CD4-positive, alpha-beta T cell treated with Interleukin-4 for 1 hour (primary cell): Measurements from ENCODE around the gene LLGL1.
A peak's percentile ranks its signal among the peaks of the same experiment; 100 is the strongest.

Experiments
- DNase-seq, 2 donors: peaks; one replicate each; pipeline ENCODE4 v3.0.0-alpha.2; 2020 to 2022

Gene LLGL1

GRCh38 chr17:18253947-18254821 is 28.7 kb downstream of the LLGL1 start:
- no peak for DNase-seq

- DNase-seq: no peak
These were observed 29.6 kb downstream of the LLGL1 start for GRCh38 chr17:18254888-18255649.

GRCh38 chr17:18256351-18256750 is 30.9 kb downstream of the LLGL1 start:
- no peak for DNase-seq

- DNase-seq: no peak
These were observed 31.3 kb downstream of the LLGL1 start for GRCh38 chr17:18256776-18257175.

GRCh38 chr17:18257268-18257981 is 32.0 kb downstream of the LLGL1 start:
- peak in 1 of 2 donors; percentile 26 for DNase-seq

GRCh38 chr17:18257982-18258355 is 32.5 kb downstream of the LLGL1 start:
- DNase-seq: peak; percentile 39 to 66

GRCh38 chr17:18258356-18259038 is 33.1 kb downstream of the LLGL1 start, which contains the start of gene FLII:
FLII (minus strand) TSS chr17:18258738; CDS start chr17:18258690, 48 bp downstream.
- DNase-seq: peak; percentile 32 to 51

GRCh38 chr17:18259621-18260331 is 34.3 kb downstream of the LLGL1 start:
- no peak for DNase-seq

GRCh38 chr17:18260332-18261145 is 35.1 kb downstream of the LLGL1 start, which contains the start of gene MIEF2:
MIEF2 (plus strand) TSS chr17:18260662; CDS start chr17:18262721, 2,059 bp downstream.
- peak; percentile 92 to 93 for DNase-seq

- DNase-seq: peak in 1 of 2 donors; percentile 32
These were observed 35.7 kb downstream of the LLGL1 start for GRCh38 chr17:18261146-18261515.

- no peak for DNase-seq
These were observed 36.2 kb downstream of the LLGL1 start for GRCh38 chr17:18261659-18262058.

- DNase-seq: no peak
These were observed 36.7 kb downstream of the LLGL1 start for GRCh38 chr17:18262111-18262510.

- DNase-seq: no peak
These were observed 37.2 kb downstream of the LLGL1 start for GRCh38 chr17:18262641-18263040.

- no peak for DNase-seq
These were observed 38.6 kb downstream of the LLGL1 start for GRCh38 chr17:18263885-18264682.

GRCh38 chr17:18267366-18267765 is 41.9 kb downstream of the LLGL1 start:
- DNase-seq: no peak

- DNase-seq: no peak
These were observed 42.7 kb downstream of the LLGL1 start for GRCh38 chr17:18267927-18268711.

- no peak for DNase-seq
These were observed 44.9 kb downstream of the LLGL1 start for GRCh38 chr17:18270046-18270931.

- no peak for DNase-seq
These were observed 51.6 kb downstream of the LLGL1 start for GRCh38 chr17:18277076-18277475.
